Loucy (cell line): ENCODE results near the gene RABAC1.

ENCODE experiments used
- CTCF ChIP-seq: fragments of 200-600 bp; sonication (generic); conservative IDR thresholded peaks from 2 replicates; pipeline ENCODE4 v1.5.1; 2014; ENCODE audit warnings: mild to moderate bottlenecking, antibody characterized with exemption, low read length
- EZH2phosphoT487 ChIP-seq: fragments of 200-600 bp; IDR thresholded peaks from 2 replicates; pipeline ENCODE4 v1.6.1; 2018; ENCODE audit warnings: antibody characterized with exemption, mild to moderate bottlenecking, moderate library complexity, borderline replicate concordance

- TF ChIP-seq CTCF: no peak
- no peak for TF ChIP-seq EZH2phosphoT487
Observed at GRCh38 chr19:41944336-41944735, 14.8 kb downstream of the RABAC1 start.
